CD14-positive monocyte (primary cell): ENCODE results near the gene CCL18. TPM values are rescaled to one million over a fixed set of nuclear protein-coding genes. Genes with fewer than 3 reads are reported as not detected.
A peak's percentile ranks its signal among the peaks of the same experiment; 100 is the strongest.
"Not testable (repeated sequence)": the region's sequence is repeated elsewhere in the genome, so short reads cannot be mapped to it uniquely, and the experiment has no call there.

ENCODE experiments used
- DNase-seq, 3 donors: peaks; one replicate each; pipeline ENCODE4 v3.0.0-alpha.2; 2011 to 2022
- H2AFZ ChIP-seq: 2 replicates; pipeline ENCODE4 v1.6.0; 2012; ENCODE audit warnings: mild to moderate bottlenecking, low read depth, low read length, inconsistent platforms; ENCODE audit not compliant: insufficient read depth, poor library complexity, severe bottlenecking
- H3K27ac ChIP-seq, 2 donors: 1 replicate in 1 of 2; 2 replicates in 1 of 2; pipeline ENCODE4 v1.5.1; 2012 to 2013; ENCODE audit warnings: low read length in 2 of 2, control low read depth in 1 of 2, inconsistent platforms in 1 of 2, low read depth in 1 of 2, mild to moderate bottlenecking in 1 of 2
- H3K27me3 ChIP-seq, 2 donors: one replicate each; pipeline versions ENCODE4 v1.6.0 to v1.6.1; 2011 to 2013; ENCODE audit warnings: low read length in 2 of 2; ENCODE audit not compliant: control insufficient read depth in 2 of 2, insufficient read depth in 2 of 2
- H3K36me3 ChIP-seq, 2 donors: replicated peaks in 1 of 2; 1 replicate in 1 of 2; 2 replicates in 1 of 2; pipeline versions ENCODE4 v1.5.1 to v1.6.1; 2012 to 2013; ENCODE audit warnings: low read length in 2 of 2, control low read depth in 1 of 2, inconsistent platforms in 1 of 2, mild to moderate bottlenecking in 1 of 2; ENCODE audit not compliant: insufficient read depth in 2 of 2, control insufficient read depth in 1 of 2
- H3K4me1 ChIP-seq, 2 donors: 1 replicate in 1 of 2; 2 replicates in 1 of 2; pipeline versions ENCODE4 v1.5.1 to v1.6.1; 2012 to 2013; ENCODE audit warnings: low read length in 2 of 2, control low read depth in 1 of 2, inconsistent platforms in 1 of 2, mild to moderate bottlenecking in 1 of 2, moderate library complexity in 1 of 2; ENCODE audit not compliant: insufficient read depth in 2 of 2, control insufficient read depth in 1 of 2
- H3K4me2 ChIP-seq: replicated peaks from 2 replicates; pipeline ENCODE3; 2012; ENCODE audit warnings: low read length, moderate library complexity, mild to moderate bottlenecking; ENCODE audit not compliant: poor library complexity, severe bottlenecking; ENCODE audit errors: extremely low read depth
- H3K4me3 ChIP-seq, 3 experiments: fragments of 200-600 bp in 1 of 3; sonication (generic) in 1 of 3; replicated peaks in 1 of 3; 1 replicate in 2 of 3; 2 replicates in 1 of 3; pipeline ENCODE4 v1.5.1; 2011 to 2013; ENCODE audit warnings: low read length in 3 of 3, mild to moderate bottlenecking in 3 of 3, control low read depth in 2 of 3, low read depth in 2 of 3, inconsistent platforms in 1 of 3, moderate library complexity in 1 of 3
- H3K79me2 ChIP-seq: 2 replicates; pipeline ENCODE4 v1.6.0; 2012; ENCODE audit warnings: mild to moderate bottlenecking, control low read depth, inconsistent platforms, low read length, moderate library complexity; ENCODE audit not compliant: insufficient read depth
- H3K9ac ChIP-seq: 2 replicates; pipeline ENCODE4 v1.6.0; 2017; ENCODE audit warnings: low read length, mild to moderate bottlenecking; ENCODE audit not compliant: insufficient read depth, poor library complexity, severe bottlenecking
- H3K9me3 ChIP-seq, 2 donors: replicated peaks in 1 of 2; 1 replicate in 1 of 2; 2 replicates in 1 of 2; pipeline versions ENCODE4 v1.5.1 to v1.6.1; 2012 to 2013; ENCODE audit warnings: low read length in 2 of 2, control low read depth in 1 of 2; ENCODE audit not compliant: control insufficient read depth in 1 of 2, insufficient read depth in 1 of 2
- H4K20me1 ChIP-seq: 2 replicates; pipeline ENCODE4 v1.6.0; 2012; ENCODE audit warnings: mild to moderate bottlenecking, low read length, control low read depth, moderate library complexity; ENCODE audit not compliant: insufficient read depth
- H3K27ac Mint-ChIP-seq, 7 donors: one replicate each; pipeline ENCODE4 v1.8.0; 2020; ENCODE audit warnings: mild to moderate bottlenecking in 7 of 7, mixed read lengths in 7 of 7, moderate library complexity in 6 of 7, inconsistent platforms in 2 of 7
- H3K27me3 Mint-ChIP-seq, 3 donors: one replicate each; pipeline ENCODE4 v1.8.0; 2021 to 2022; ENCODE audit warnings: low read depth in 3 of 3, mild to moderate bottlenecking in 3 of 3, mixed read lengths in 3 of 3, moderate library complexity in 3 of 3, inconsistent platforms in 1 of 3
- H3K36me3 Mint-ChIP-seq, 2 donors: one replicate each; pipeline ENCODE4 v1.8.0; 2020; ENCODE audit warnings: mixed read lengths in 2 of 2, inconsistent platforms in 1 of 2, mild to moderate bottlenecking in 1 of 2
- H3K4me1 Mint-ChIP-seq: one replicate; pipeline ENCODE4 v1.8.0; 2020; ENCODE audit warnings: mild to moderate bottlenecking, mixed read lengths
- H3K4me3 Mint-ChIP-seq, 2 donors: one replicate each; pipeline ENCODE4 v1.8.0; 2020; ENCODE audit warnings: mild to moderate bottlenecking in 2 of 2, mixed read lengths in 2 of 2, moderate library complexity in 1 of 2
- H3K9me3 Mint-ChIP-seq, 7 donors: one replicate each; pipeline ENCODE4 v1.8.0; 2020 to 2022; ENCODE audit warnings: mixed read lengths in 7 of 7, mild to moderate bottlenecking in 6 of 7, moderate library complexity in 6 of 7, inconsistent platforms in 2 of 7
- CTCF ChIP-seq: fragments of 200-600 bp; IDR thresholded peaks from one replicate; pipeline ENCODE4 v1.8.0; 2022; ENCODE audit warnings: antibody characterized with exemption, mild to moderate bottlenecking
- WGBS: methylation state at CpG from one replicate; pipeline ENCODE4 v1.1.5; 2013; ENCODE audit warnings: missing lambda C conversion rate; ENCODE audit not compliant: insufficient coverage; 5-methylcytosine and 5-hydroxymethylcytosine counted together
- intact Hi-C, 2 donors: fragments of 100-400 bp; cut with micrococcal nuclease; formaldehyde crosslinking; loops; one replicate each; pipeline versions ENCODE4 v1.15.0 to v1.15.1; 2023
- polyA plus RNA-seq, 3 donors: library from polyadenylated mRNA; depleted of rRNA in 1 of 3; unstranded in 2 of 3; stranded (reverse) in 1 of 3; fragments of 300-500 nt in 2 of 3; fragments of >200 nt in 1 of 3; fragmentation: Illumina TruSeq in 2 of 3; gene quantifications; 1 replicate in 2 of 3; 2 replicates in 1 of 3; pipeline ENCODE4 v1.2.3, GENCODE V29; 2012 to 2021

CCL18 gene
- polyA plus RNA-seq, 3 donors: not detected

GRCh38 chr17:36111068-36111490 lies 47.0 kb downstream of the CCL18 start:
- peaks cover 28 to 29% of the 10 kb centered on the region in 2 donors for H3K4me1 ChIP-seq
- DNase-seq: no peak
- H3K4me3 ChIP-seq: no peak overlapping the region
- no peaks in the 10 kb centered on the region for H3K27me3 ChIP-seq
- H3K9ac ChIP-seq: no peak overlapping the region
- Mint-ChIP-seq H3K4me3 (no peak overlapping the region), H3K36me3 (no peaks in the 10 kb centered on the region), H3K4me1 (peaks cover 30% of the 10 kb centered on the region), H3K27me3 (peaks cover 0 to 9% (median 2%) of the 10 kb centered on the region in 3 donors), H3K9me3 (peaks cover 5 to 15% (median 10%) of the 10 kb centered on the region in 7 donors), H3K27ac (no peak overlapping the region)
- 74% methylated on average over 3 of the region's 4 CpGs for WGBS
- TF ChIP-seq CTCF: no peak
- H3K36me3 ChIP-seq: no peaks in the 10 kb centered on the region
- intact Hi-C loops: no loop called here
- H3K4me2 ChIP-seq: no peak overlapping the region
- H2AFZ ChIP-seq: no peak overlapping the region
- no peaks in the 10 kb centered on the region for H3K79me2 ChIP-seq
- H3K9me3 ChIP-seq: peaks cover 0 to 6% of the 10 kb centered on the region in 2 donors
- no peak overlapping the region for H3K27ac ChIP-seq
- no peaks in the 10 kb centered on the region for H4K20me1 ChIP-seq

- Mint-ChIP-seq H3K9me3 (peaks cover 5 to 15% (median 10%) of the 10 kb centered on the region in 7 donors), H3K4me1 (peaks cover 16% of the 10 kb centered on the region), H3K27ac (peak overlapping the region in 1 of 7 donors; percentile 41), H3K4me3 (no peak overlapping the region), H3K27me3 (peaks cover 0 to 7% (median 2%) of the 10 kb centered on the region in 3 donors), H3K36me3 (no peaks in the 10 kb centered on the region)
- intact Hi-C loops: no loop called here
- Histone ChIP-seq H3K9ac (no peak overlapping the region), H4K20me1 (no peaks in the 10 kb centered on the region), H3K4me2 (no peak overlapping the region), H3K79me2 (no peaks in the 10 kb centered on the region), H3K27ac (no peak overlapping the region), H2AFZ (no peak overlapping the region), H3K4me1 (peaks cover 13 to 14% of the 10 kb centered on the region in 2 donors), H3K4me3 (no peak overlapping the region), H3K9me3 (peaks cover 0 to 6% of the 10 kb centered on the region in 2 donors), H3K27me3 (no peaks in the 10 kb centered on the region), H3K36me3 (no peaks in the 10 kb centered on the region)
- TF ChIP-seq CTCF: no peak
- no peak for DNase-seq
Observed at GRCh38 chr17:36112572-36112971, 48.5 kb downstream of the CCL18 start.

- H3K4me1 ChIP-seq, H3K4me3 ChIP-seq, H3K4me2 ChIP-seq, H3K9me3 ChIP-seq, H3K4me3 Mint-ChIP-seq, H3K27ac ChIP-seq, H3K79me2 ChIP-seq, H4K20me1 ChIP-seq, H3K27ac Mint-ChIP-seq, H2AFZ ChIP-seq, intact Hi-C loops, DNase-seq, H3K27me3 ChIP-seq, H3K27me3 Mint-ChIP-seq, H3K9ac ChIP-seq, H3K36me3 Mint-ChIP-seq, H3K36me3 ChIP-seq: not testable (repeated sequence)
- H3K9me3 Mint-ChIP-seq: peaks cover 5 to 15% (median 10%) of the 10 kb centered on the region in 7 donors
- WGBS: no CpG with 5 or more reads among the region's 1 CpG
- peaks cover 10% of the 10 kb centered on the region for H3K4me1 Mint-ChIP-seq
Observed at GRCh38 chr17:36113131-36113530, 49.1 kb downstream of the CCL18 start.
